HepG2 (cell line): Measurements from ENCODE around the gene CABP2. TPM values are rescaled to one million over a fixed set of nuclear protein-coding genes. Genes with fewer than 3 reads are reported as not detected.

Source experiments
- microRNA-seq: library from miRNA; unstranded; fragments of <30 nt; microRNA quantifications from one replicate; pipeline ENCODE4, GENCODE V29; 2020
- polyA plus RNA-seq, 8 experiments: library from polyadenylated mRNA; depleted of rRNA in 3 of 8; stranded (reverse) in 7 of 8; unstranded in 1 of 8; fragments of >200 nt; fragmentation: Illumina TruSeq in 4 of 8; extraction: Trizol in 4 of 8; gene quantifications; 2 replicates each; pipeline versions ENCODE4 v1.2.1 to v1.2.3, GENCODE V29; 2011 to 2016; ENCODE audit warnings: low read depth in 4 of 8, missing spikeins in 1 of 8, mixed read lengths in 1 of 8; ENCODE audit not compliant: insufficient read depth in 1 of 8
- small RNA-seq, 3 experiments: library from RNA; depleted of rRNA; stranded (forward); fragments of <200 nt; gene quantifications; one replicate each; pipeline ENCODE3, GENCODE V24; 2012; ENCODE audit warnings: low read depth in 2 of 3, low replicate concordance in 1 of 3; ENCODE audit not compliant: insufficient read length in 3 of 3, insufficient read depth in 2 of 3
- total RNA-seq, 5 experiments: library from RNA; depleted of rRNA; stranded (reverse); fragments of >200 nt; fragmentation: Illumina TruSeq; extraction: Trizol; gene quantifications; 2 replicates each; pipeline ENCODE4 v1.2.3, GENCODE V29; 2016; ENCODE audit warnings: low read depth in 1 of 5

CABP2 gene
- total and polyA plus RNA-seq, 2 of the 13 experiments (the other 11 are each of a cell fraction or from before 2014, with no cell fraction given) = not detected

Small RNA genes within 50 kb of the gene (microRNA-seq; reads per million reads assigned to microRNA genes)
- 0.51 reads per million for gene MIR6752

Small RNA genes within 50 kb of the gene (small RNA-seq; reads per million reads assigned to genes)
- 0 reads per million in 3 experiments for gene MIR6752

Other genes with a start within 250 kb of the CABP2 start
- gene ANKRD13D, start 234.1 kb downstream of the CABP2 start, total RNA-seq (2016; rRNA removed; fragmentation: Illumina TruSeq; extraction: Trizol) = 4.8 and 18.6 TPM in 2 replicates
- gene ANKRD13D, start 234.1 kb downstream of the CABP2 start, polyA plus RNA-seq (2011; rRNA removed) = 27.3 and 35.5 TPM in 2 replicates
- 7.5 and 12.4 TPM in 2 replicates for gene SSH3, start 219.9 kb downstream of the CABP2 start, total RNA-seq (2016; rRNA removed; fragmentation: Illumina TruSeq; extraction: Trizol)
- 18.6 and 18.8 TPM in 2 replicates for gene SSH3, start 219.9 kb downstream of the CABP2 start, polyA plus RNA-seq (2011; rRNA removed)
- 10.5 and 10.9 TPM in 2 replicates for gene POLD4, start 169.9 kb downstream of the CABP2 start, total RNA-seq (2016; rRNA removed; fragmentation: Illumina TruSeq; extraction: Trizol)
- 27.4 and 35.1 TPM in 2 replicates for gene POLD4, start 169.9 kb downstream of the CABP2 start, polyA plus RNA-seq (2011; rRNA removed)
- 0.48 and 0.49 TPM in 2 replicates for gene CLCF1, start 149.8 kb downstream of the CABP2 start, total RNA-seq (2016; rRNA removed; fragmentation: Illumina TruSeq; extraction: Trizol)
- gene CLCF1, start 149.8 kb downstream of the CABP2 start, polyA plus RNA-seq (2011; rRNA removed) = 0.78 and 0.80 TPM in 2 replicates
- 6.1 and 10.1 TPM in 2 replicates for gene RAD9A, start 131.5 kb downstream of the CABP2 start, total RNA-seq (2016; rRNA removed; fragmentation: Illumina TruSeq; extraction: Trizol)
- gene RAD9A, start 131.5 kb downstream of the CABP2 start, polyA plus RNA-seq (2011; rRNA removed) = 14.7 and 15.7 TPM in 2 replicates
- gene PPP1CA, start 121.6 kb downstream of the CABP2 start, total RNA-seq (2016; rRNA removed; fragmentation: Illumina TruSeq; extraction: Trizol) = 170 and 188 TPM in 2 replicates
- 149 and 173 TPM in 2 replicates for gene PPP1CA, start 121.6 kb downstream of the CABP2 start, polyA plus RNA-seq (2011; rRNA removed)
- 0.81 and 1.0 TPM in 2 replicates for gene TBC1D10C, start 119.4 kb downstream of the CABP2 start, total RNA-seq (2016; rRNA removed; fragmentation: Illumina TruSeq; extraction: Trizol)
- gene TBC1D10C, start 119.4 kb downstream of the CABP2 start, polyA plus RNA-seq (2011; rRNA removed) = 1.8 and 2.8 TPM in 2 replicates
- gene CARNS1, start 107.8 kb downstream of the CABP2 start, total RNA-seq (2016; rRNA removed; fragmentation: Illumina TruSeq; extraction: Trizol) = not detected in 2 replicates
- gene CARNS1, start 107.8 kb downstream of the CABP2 start, polyA plus RNA-seq (2011; rRNA removed) = 0.01 TPM in 1 of 2 replicates, not detected in the other
- gene RPS6KB2, start 95.0 kb downstream of the CABP2 start, total RNA-seq (2016; rRNA removed; fragmentation: Illumina TruSeq; extraction: Trizol) = 35.3 and 54.8 TPM in 2 replicates
- 52.9 and 59.2 TPM in 2 replicates for gene RPS6KB2, start 95.0 kb downstream of the CABP2 start, polyA plus RNA-seq (2011; rRNA removed)
- gene PTPRCAP, start 85.8 kb downstream of the CABP2 start, total RNA-seq (2016; rRNA removed; fragmentation: Illumina TruSeq; extraction: Trizol) = 0.46 and 0.60 TPM in 2 replicates
- 0.56 and 0.70 TPM in 2 replicates for gene PTPRCAP, start 85.8 kb downstream of the CABP2 start, polyA plus RNA-seq (2011; rRNA removed)
- gene CORO1B, start 80.0 kb downstream of the CABP2 start, total RNA-seq (2016; rRNA removed; fragmentation: Illumina TruSeq; extraction: Trizol) = 32.2 and 32.9 TPM in 2 replicates
- 33.8 and 48.8 TPM in 2 replicates for gene CORO1B, start 80.0 kb downstream of the CABP2 start, polyA plus RNA-seq (2011; rRNA removed)
- gene GPR152, start 70.7 kb downstream of the CABP2 start, total RNA-seq (2016; rRNA removed; fragmentation: Illumina TruSeq; extraction: Trizol) = not detected in 2 replicates
- gene GPR152, start 70.7 kb downstream of the CABP2 start, polyA plus RNA-seq (2011; rRNA removed) = not detected in 2 replicates
- not detected in 2 replicates for gene CABP4, start 68.1 kb downstream of the CABP2 start, total RNA-seq (2016; rRNA removed; fragmentation: Illumina TruSeq; extraction: Trizol)
- not detected in 2 replicates for gene CABP4, start 68.1 kb downstream of the CABP2 start, polyA plus RNA-seq (2011; rRNA removed)
- gene TMEM134, start 54.2 kb downstream of the CABP2 start, total RNA-seq (2016; rRNA removed; fragmentation: Illumina TruSeq; extraction: Trizol) = 5.1 and 6.9 TPM in 2 replicates
- gene TMEM134, start 54.2 kb downstream of the CABP2 start, polyA plus RNA-seq (2011; rRNA removed) = 26.9 and 36.5 TPM in 2 replicates
- 51.8 and 54.7 TPM in 2 replicates for gene AIP, start 40.4 kb downstream of the CABP2 start, total RNA-seq (2016; rRNA removed; fragmentation: Illumina TruSeq; extraction: Trizol)
- gene AIP, start 40.4 kb downstream of the CABP2 start, polyA plus RNA-seq (2011; rRNA removed) = 110 and 113 TPM in 2 replicates
- gene PITPNM1, start 18.1 kb downstream of the CABP2 start, total RNA-seq (2016; rRNA removed; fragmentation: Illumina TruSeq; extraction: Trizol) = 7.7 and 8.5 TPM in 2 replicates
- 8.2 and 9.4 TPM in 2 replicates for gene PITPNM1, start 18.1 kb downstream of the CABP2 start, polyA plus RNA-seq (2011; rRNA removed)
- 19.7 and 23.2 TPM in 2 replicates for gene CDK2AP2, start 15.3 kb downstream of the CABP2 start, total RNA-seq (2016; rRNA removed; fragmentation: Illumina TruSeq; extraction: Trizol)
- 15.0 and 15.2 TPM in 2 replicates for gene CDK2AP2, start 15.3 kb downstream of the CABP2 start, polyA plus RNA-seq (2011; rRNA removed)
- not detected in 2 replicates for gene GSTP1, start 60.4 kb upstream of the CABP2 start, total RNA-seq (2016; rRNA removed; fragmentation: Illumina TruSeq; extraction: Trizol)
- gene GSTP1, start 60.4 kb upstream of the CABP2 start, polyA plus RNA-seq (2011; rRNA removed) = 0.33 TPM in 1 of 2 replicates, not detected in the other
- 137 and 140 TPM in 2 replicates for gene NDUFV1, start 83.5 kb upstream of the CABP2 start, total RNA-seq (2016; rRNA removed; fragmentation: Illumina TruSeq; extraction: Trizol)
- 88.9 and 92.4 TPM in 2 replicates for gene NDUFV1, start 83.5 kb upstream of the CABP2 start, polyA plus RNA-seq (2011; rRNA removed)
- 18.0 and 25.8 TPM in 2 replicates for gene NUDT8, start 106.5 kb upstream of the CABP2 start, total RNA-seq (2016; rRNA removed; fragmentation: Illumina TruSeq; extraction: Trizol)
- 6.7 and 7.8 TPM in 2 replicates for gene NUDT8, start 106.5 kb upstream of the CABP2 start, polyA plus RNA-seq (2011; rRNA removed)
- 0.17 and 0.27 TPM in 2 replicates for gene TBX10, start 116.3 kb upstream of the CABP2 start, total RNA-seq (2016; rRNA removed; fragmentation: Illumina TruSeq; extraction: Trizol)
- 1.7 and 3.1 TPM in 2 replicates for gene TBX10, start 116.3 kb upstream of the CABP2 start, polyA plus RNA-seq (2011; rRNA removed)
- 3.3 and 3.4 TPM in 2 replicates for gene ACY3, start 127.3 kb upstream of the CABP2 start, total RNA-seq (2016; rRNA removed; fragmentation: Illumina TruSeq; extraction: Trizol)
- gene ACY3, start 127.3 kb upstream of the CABP2 start, polyA plus RNA-seq (2011; rRNA removed) = 3.7 and 7.6 TPM in 2 replicates
- gene ALDH3B2, start 151.2 kb upstream of the CABP2 start, total RNA-seq (2016; rRNA removed; fragmentation: Illumina TruSeq; extraction: Trizol) = not detected in 2 replicates
- gene ALDH3B2, start 151.2 kb upstream of the CABP2 start, polyA plus RNA-seq (2011; rRNA removed) = not detected in 2 replicates